Measurements from ENCODE around the gene MKNK1.

Gene MKNK1

GRCh38 chr1:46595127-46595526 is 8.9 kb downstream of the MKNK1 start:
- no peak for DNase-seq (ENCODE audit: low spot score)

- DNase-seq (ENCODE audit: low spot score): no peak
Measured at GRCh38 chr1:46594063-46594462, 10.0 kb downstream of the MKNK1 start.

GRCh38 chr1:46592823-46593222 is 11.2 kb downstream of the MKNK1 start:
- no peak for DNase-seq (ENCODE audit: low spot score)

- DNase-seq (ENCODE audit: low spot score): no peak
Measured at GRCh38 chr1:46589529-46589928, 14.5 kb downstream of the MKNK1 start.

- DNase-seq (ENCODE audit: low spot score): no peak
Measured at GRCh38 chr1:46587069-46587468, 17.0 kb downstream of the MKNK1 start.

- no peak for DNase-seq (ENCODE audit: low spot score)
Measured at GRCh38 chr1:46585312-46585938, 18.6 kb downstream of the MKNK1 start.

- no peak for DNase-seq (ENCODE audit: low spot score)
Measured at GRCh38 chr1:46583494-46583893, 20.6 kb downstream of the MKNK1 start.

GRCh38 chr1:46582972-46583371 is 21.1 kb downstream of the MKNK1 start:
- DNase-seq (ENCODE audit: low spot score): no peak

GRCh38 chr1:46581681-46582455 is 22.2 kb downstream of the MKNK1 start:
- DNase-seq (ENCODE audit: low spot score): no peak

- DNase-seq (ENCODE audit: low spot score): no peak
Measured at GRCh38 chr1:46580140-46580903, 23.7 kb downstream of the MKNK1 start.

GRCh38 chr1:46577671-46578070 is 26.4 kb downstream of the MKNK1 start:
- DNase-seq (ENCODE audit: low spot score): no peak

GRCh38 chr1:46576596-46576995 is 27.5 kb downstream of the MKNK1 start:
- no peak for DNase-seq (ENCODE audit: low spot score)

- DNase-seq (ENCODE audit: low spot score): no peak
Measured at GRCh38 chr1:46575778-46576177, 28.3 kb downstream of the MKNK1 start.

- DNase-seq (ENCODE audit: low spot score): no peak
Measured at GRCh38 chr1:46575300-46575699, 28.8 kb downstream of the MKNK1 start.

- no peak for DNase-seq (ENCODE audit: low spot score)
Measured at GRCh38 chr1:46571691-46572225, 32.3 kb downstream of the MKNK1 start.

GRCh38 chr1:46569884-46570725 is 34.0 kb downstream of the MKNK1 start:
- DNase-seq (ENCODE audit: low spot score): no peak

- DNase-seq (ENCODE audit: low spot score): no peak
Measured at GRCh38 chr1:46569116-46569515, 35.0 kb downstream of the MKNK1 start.

GRCh38 chr1:46568461-46568891 is 35.6 kb downstream of the MKNK1 start:
- DNase-seq (ENCODE audit: low spot score): no peak

- DNase-seq (ENCODE audit: low spot score): no peak
Measured at GRCh38 chr1:46563341-46563740, 40.7 kb downstream of the MKNK1 start.

GRCh38 chr1:46562498-46562897 is 41.6 kb downstream of the MKNK1 start:
- no peak for DNase-seq (ENCODE audit: low spot score)

- no peak for DNase-seq (ENCODE audit: low spot score)
Measured at GRCh38 chr1:46558966-46559365, 45.1 kb downstream of the MKNK1 start.

Measured in NAMALWA (cell line).